Measurements from ENCODE around the gene PATL2.
A peak's percentile ranks its signal among the peaks of the same experiment; 100 is the strongest.
"Not testable (repeated sequence)": the region's sequence is repeated elsewhere in the genome, so short reads cannot be mapped to it uniquely, and the experiment has no call there.

PATL2 gene

DNA sequence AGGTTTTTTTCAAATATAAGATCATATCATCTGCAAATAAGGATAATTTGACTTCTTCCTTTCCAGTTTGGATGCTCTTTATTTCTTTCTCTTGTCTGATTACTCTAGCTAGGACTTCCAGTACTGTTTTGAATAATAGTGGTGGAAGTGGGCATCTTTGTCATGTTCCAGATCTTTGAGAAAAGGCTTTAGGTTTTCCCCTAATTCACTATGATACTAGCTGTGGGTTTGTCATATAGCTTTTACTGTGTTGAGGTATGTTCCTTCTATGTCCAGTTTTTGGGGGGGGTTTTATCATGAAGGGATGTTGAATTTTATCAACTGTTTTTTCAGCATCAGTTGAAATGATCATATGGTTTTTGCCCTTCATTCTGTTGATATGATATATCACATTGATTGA is 10.4 kb downstream of the PATL2 start:
- H3K36me3 ChIP-seq (ENCODE audit: insufficient read depth, low read depth, low read length); H3K9ac ChIP-seq (ENCODE audit: low read depth, low read length); H3K27ac ChIP-seq (ENCODE audit: low read length); H3K4me3 ChIP-seq (ENCODE audit: low read length); H3K4me1 ChIP-seq (ENCODE audit: insufficient read depth, low read length); H3K9me3 ChIP-seq (ENCODE audit: insufficient read depth, low read depth, low read length); H3K27me3 ChIP-seq (ENCODE audit: insufficient read depth, low read length): not testable (repeated sequence)

DNA sequence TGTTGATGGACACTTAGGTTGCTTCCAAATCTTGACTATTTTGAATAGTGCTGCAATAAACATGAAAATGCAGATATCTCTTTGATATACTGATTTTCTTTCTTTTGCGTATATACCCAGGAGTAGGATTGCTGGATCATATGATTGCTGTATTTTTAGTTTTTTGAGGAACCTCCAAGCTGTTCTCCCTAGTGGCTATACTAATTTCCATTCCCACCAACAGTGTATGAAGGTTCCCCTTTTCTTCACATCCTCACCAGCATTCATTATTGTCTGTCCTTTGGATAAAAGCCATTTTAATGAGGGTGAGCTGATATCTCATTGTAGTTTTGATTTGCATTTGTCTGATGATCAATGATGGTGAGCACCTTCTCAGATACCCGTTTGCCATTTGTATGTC is 12.5 kb downstream of the PATL2 start:
- no peak overlapping the region for H3K27ac ChIP-seq (ENCODE audit: low read length)
- no peaks in the 10 kb centered on the region for H3K4me1 ChIP-seq (ENCODE audit: insufficient read depth, low read length)
- H3K27me3 ChIP-seq (ENCODE audit: insufficient read depth, low read length): no peaks in the 10 kb centered on the region
- no peak overlapping the region for H3K4me3 ChIP-seq (ENCODE audit: low read length)
- no peak overlapping the region for H3K9ac ChIP-seq (ENCODE audit: low read depth, low read length)
- no peaks in the 10 kb centered on the region for H3K9me3 ChIP-seq (ENCODE audit: insufficient read depth, low read depth, low read length)
- H3K36me3 ChIP-seq (ENCODE audit: insufficient read depth, low read depth, low read length): no peaks in the 10 kb centered on the region

DNA sequence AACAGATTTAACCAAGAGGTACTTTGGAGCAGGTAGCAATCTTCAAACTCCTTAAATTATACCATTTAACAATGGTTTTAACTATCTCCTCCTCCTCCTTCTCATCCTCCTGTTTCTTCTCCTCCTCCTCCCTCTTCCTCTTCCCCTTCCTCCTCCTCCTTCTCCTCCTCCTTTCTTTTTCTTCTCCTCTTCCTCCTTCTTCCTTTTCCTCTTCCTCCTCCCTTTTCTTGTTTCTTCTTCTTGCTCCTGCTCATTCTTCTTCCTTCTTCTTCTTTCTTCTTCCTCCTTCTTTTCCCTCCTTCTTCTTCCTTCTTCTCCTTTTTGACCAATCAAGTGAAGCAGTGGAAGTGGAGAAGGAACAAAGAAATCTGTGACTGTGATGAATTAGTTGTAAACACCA is 14.1 kb downstream of the PATL2 start:
- H3K9ac ChIP-seq (ENCODE audit: low read depth, low read length): no peak overlapping the region
- H3K27ac ChIP-seq (ENCODE audit: low read length): no peak overlapping the region
- H3K9me3 ChIP-seq (ENCODE audit: insufficient read depth, low read depth, low read length): no peaks in the 10 kb centered on the region
- H3K27me3 ChIP-seq (ENCODE audit: insufficient read depth, low read length): no peaks in the 10 kb centered on the region
- H3K4me1 ChIP-seq (ENCODE audit: insufficient read depth, low read length): no peaks in the 10 kb centered on the region
- H3K4me3 ChIP-seq (ENCODE audit: low read length): no peak overlapping the region
- H3K36me3 ChIP-seq (ENCODE audit: insufficient read depth, low read depth, low read length): no peaks in the 10 kb centered on the region

DNA sequence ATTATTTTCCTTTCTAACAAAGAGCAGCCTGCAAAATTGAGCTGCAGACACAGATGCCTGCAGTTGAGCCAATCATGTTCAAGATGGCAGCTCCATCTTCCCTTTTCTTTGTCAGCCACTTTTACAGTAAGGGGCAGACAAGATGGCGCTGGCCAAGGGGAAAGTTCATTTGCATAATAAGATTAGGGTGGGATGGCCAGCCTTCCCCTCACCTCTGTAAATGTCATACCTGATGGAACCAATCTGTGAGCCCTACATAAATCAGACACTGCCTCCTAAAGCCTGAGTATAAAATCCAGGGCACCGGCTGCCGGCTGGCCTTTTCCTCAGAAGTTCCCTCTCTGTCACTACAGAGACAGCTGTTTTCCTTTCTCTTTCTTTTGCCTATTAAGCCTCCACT is 15.8 kb downstream of the PATL2 start:
- Histone ChIP-seq H3K27ac (ENCODE audit: low read length) (no peak overlapping the region), H3K9ac (ENCODE audit: low read depth, low read length) (no peak overlapping the region)

DNA sequence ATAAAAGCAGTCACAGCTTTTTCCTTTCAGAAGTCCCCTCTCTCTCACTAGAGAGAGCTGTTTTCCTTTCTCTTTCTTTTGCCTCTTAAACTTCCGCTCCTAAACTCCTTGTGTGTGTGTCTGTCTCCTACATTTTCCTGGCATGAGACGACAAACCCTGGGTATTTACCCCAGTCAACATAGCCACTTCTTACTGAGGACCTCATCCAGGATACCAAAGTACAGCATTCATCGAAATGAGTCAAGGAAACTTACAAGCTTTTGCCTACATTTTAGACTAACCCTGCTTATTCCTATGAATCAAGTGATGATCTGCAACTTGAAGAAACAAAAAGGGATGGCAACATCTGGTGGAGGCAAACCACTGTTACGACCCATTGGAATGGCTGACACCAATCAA is 16.7 kb downstream of the PATL2 start:
- no peaks in the 10 kb centered on the region for H3K36me3 ChIP-seq (ENCODE audit: insufficient read depth, low read depth, low read length)
- no peaks in the 10 kb centered on the region for H3K4me1 ChIP-seq (ENCODE audit: insufficient read depth, low read length)
- H3K4me3 ChIP-seq (ENCODE audit: low read length): no peak overlapping the region
- no peaks in the 10 kb centered on the region for H3K9me3 ChIP-seq (ENCODE audit: insufficient read depth, low read depth, low read length)
- H3K27ac ChIP-seq (ENCODE audit: low read length): no peak overlapping the region
- no peak overlapping the region for H3K9ac ChIP-seq (ENCODE audit: low read depth, low read length)
- H3K27me3 ChIP-seq (ENCODE audit: insufficient read depth, low read length): no peaks in the 10 kb centered on the region

More for the DNA sequence above, 15.8 kb downstream of the PATL2 start:
- H3K27me3 ChIP-seq (ENCODE audit: insufficient read depth, low read length): no peaks in the 10 kb centered on the region
- H3K36me3 ChIP-seq (ENCODE audit: insufficient read depth, low read depth, low read length): no peaks in the 10 kb centered on the region
- no peaks in the 10 kb centered on the region for H3K4me1 ChIP-seq (ENCODE audit: insufficient read depth, low read length)
- H3K4me3 ChIP-seq (ENCODE audit: low read length): no peak overlapping the region
- H3K9me3 ChIP-seq (ENCODE audit: insufficient read depth, low read depth, low read length): no peaks in the 10 kb centered on the region

DNA sequence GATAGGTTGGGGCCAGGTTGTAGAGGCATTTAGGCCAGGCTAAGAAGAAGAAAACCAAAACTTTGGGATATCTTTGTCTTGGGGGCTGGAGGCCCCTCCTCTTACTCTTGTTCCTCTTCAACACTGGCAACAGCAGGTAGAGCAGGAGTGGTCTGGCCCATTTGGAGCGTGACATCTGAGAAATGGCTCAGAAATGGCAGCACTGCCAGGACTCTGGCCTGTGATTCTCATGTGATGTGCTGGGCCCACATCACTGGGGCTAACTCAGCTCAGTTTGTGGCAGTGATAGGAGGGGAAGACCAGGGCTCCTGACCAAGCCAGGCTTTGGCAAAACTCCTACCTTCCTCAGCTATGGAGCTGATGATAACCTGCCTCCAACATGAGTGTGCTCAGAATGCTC is 18.5 kb downstream of the PATL2 start:
- Histone ChIP-seq H3K4me3 (ENCODE audit: low read length) (no peak overlapping the region), H3K27me3 (ENCODE audit: insufficient read depth, low read length) (no peaks in the 10 kb centered on the region), H3K4me1 (ENCODE audit: insufficient read depth, low read length) (no peaks in the 10 kb centered on the region), H3K36me3 (ENCODE audit: insufficient read depth, low read depth, low read length) (no peaks in the 10 kb centered on the region), H3K27ac (ENCODE audit: low read length) (no peak overlapping the region), H3K9ac (ENCODE audit: low read depth, low read length) (no peak overlapping the region), H3K9me3 (ENCODE audit: insufficient read depth, low read depth, low read length) (no peaks in the 10 kb centered on the region)

DNA sequence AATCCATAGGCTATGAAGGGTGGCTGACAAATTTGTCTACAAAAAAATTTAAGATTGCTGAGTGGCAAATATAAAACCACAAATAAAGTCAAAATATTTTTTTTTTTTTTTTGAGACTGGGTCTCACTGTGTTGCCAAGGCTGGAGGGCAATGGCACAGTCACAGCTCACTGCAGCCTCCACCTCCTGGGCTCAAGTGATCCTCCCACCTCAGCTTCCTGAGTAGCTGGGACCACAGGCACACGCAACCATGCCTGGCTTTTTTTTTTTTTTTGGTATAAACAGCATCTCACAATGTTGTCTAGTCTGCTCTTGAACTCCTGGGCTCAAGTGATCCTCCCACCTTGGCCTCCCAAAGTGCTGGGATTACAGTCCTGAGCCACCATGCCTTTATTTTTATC is 20.9 kb downstream of the PATL2 start:
- H3K27me3 ChIP-seq (ENCODE audit: insufficient read depth, low read length); H3K4me3 ChIP-seq (ENCODE audit: low read length); H3K36me3 ChIP-seq (ENCODE audit: insufficient read depth, low read depth, low read length); H3K9ac ChIP-seq (ENCODE audit: low read depth, low read length); H3K9me3 ChIP-seq (ENCODE audit: insufficient read depth, low read depth, low read length); H3K27ac ChIP-seq (ENCODE audit: low read length); H3K4me1 ChIP-seq (ENCODE audit: insufficient read depth, low read length): not testable (repeated sequence)

DNA sequence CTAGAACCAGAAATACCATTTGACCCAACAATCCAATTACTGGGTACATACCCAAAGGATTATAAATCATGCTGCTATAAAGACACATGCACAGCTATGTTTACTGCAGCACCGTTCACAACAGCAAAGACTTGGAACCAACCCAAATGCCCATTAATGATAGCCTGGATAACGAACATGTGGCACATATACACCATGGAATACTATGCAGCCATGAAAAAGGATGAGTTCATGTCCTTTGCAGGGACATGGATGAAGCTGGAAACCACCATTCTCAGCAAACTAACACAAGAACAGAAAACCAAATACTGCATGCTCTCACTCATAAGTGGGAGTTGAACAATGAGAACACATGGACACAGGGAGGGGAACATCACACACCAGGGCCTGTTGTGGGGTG is 21.8 kb downstream of the PATL2 start:
- H3K4me1 ChIP-seq (ENCODE audit: insufficient read depth, low read length); H3K27ac ChIP-seq (ENCODE audit: low read length): not testable (repeated sequence)

DNA sequence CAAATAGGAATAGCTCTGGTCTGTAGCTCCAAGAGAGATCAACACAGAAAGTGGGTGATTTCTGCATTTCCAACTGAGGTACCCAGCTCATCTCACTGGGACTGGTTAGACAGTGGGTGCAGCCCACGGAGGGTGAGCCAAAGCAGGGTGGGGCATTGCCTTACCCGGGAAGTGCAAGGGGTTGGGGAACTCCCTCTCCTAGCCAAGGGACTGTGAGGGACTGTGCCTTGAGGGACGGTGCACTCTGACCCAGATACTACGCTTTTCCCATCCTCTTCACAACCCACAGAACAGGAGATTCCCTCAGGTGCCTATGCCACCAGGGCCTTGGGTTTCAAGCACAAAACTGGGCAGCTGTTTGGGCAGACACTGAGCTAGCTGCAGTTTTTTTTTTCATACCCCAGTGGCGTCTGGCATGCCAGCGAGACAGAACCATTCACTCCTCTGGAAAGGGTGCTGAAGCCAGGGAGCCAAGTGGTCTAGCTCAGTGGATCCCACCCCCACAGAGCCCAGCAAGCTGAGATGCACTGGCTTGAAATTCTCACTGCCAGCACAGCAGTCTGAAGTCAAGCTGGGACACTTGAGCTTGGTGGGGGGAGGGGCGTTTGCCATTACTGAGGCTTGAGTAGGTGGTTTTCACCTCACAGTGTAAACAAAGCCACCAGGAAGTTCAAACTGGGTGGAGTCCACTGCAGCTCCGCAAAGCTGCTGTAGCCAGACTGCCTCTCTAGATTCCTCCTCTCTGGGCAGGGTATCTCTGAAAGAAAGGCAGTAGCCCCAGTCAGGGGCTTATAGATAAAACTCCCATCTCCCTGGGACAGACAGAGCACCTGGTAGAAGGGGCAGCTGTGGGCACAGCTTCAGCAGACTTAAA is 28.1 kb downstream of the PATL2 start:
- Histone ChIP-seq H3K27ac (ENCODE audit: low read length) (peak overlapping the region; percentile 63), H3K9ac (ENCODE audit: low read depth, low read length) (peak overlapping the region; percentile 30; the same call in 1 of the 2 replicates), H3K4me3 (ENCODE audit: low read length) (peak overlapping the region; percentile 38; the same call in 1 of the 2 replicates)
- not testable (repeated sequence) for H3K4me1 ChIP-seq (ENCODE audit: insufficient read depth, low read length); H3K9me3 ChIP-seq (ENCODE audit: insufficient read depth, low read depth, low read length); H3K27me3 ChIP-seq (ENCODE audit: insufficient read depth, low read length); H3K36me3 ChIP-seq (ENCODE audit: insufficient read depth, low read depth, low read length)

More for the DNA sequence above, 21.8 kb downstream of the PATL2 start:
- not testable (repeated sequence) for H3K9ac ChIP-seq (ENCODE audit: low read depth, low read length); H3K9me3 ChIP-seq (ENCODE audit: insufficient read depth, low read depth, low read length); H3K4me3 ChIP-seq (ENCODE audit: low read length); H3K36me3 ChIP-seq (ENCODE audit: insufficient read depth, low read depth, low read length); H3K27me3 ChIP-seq (ENCODE audit: insufficient read depth, low read length)

DNA sequence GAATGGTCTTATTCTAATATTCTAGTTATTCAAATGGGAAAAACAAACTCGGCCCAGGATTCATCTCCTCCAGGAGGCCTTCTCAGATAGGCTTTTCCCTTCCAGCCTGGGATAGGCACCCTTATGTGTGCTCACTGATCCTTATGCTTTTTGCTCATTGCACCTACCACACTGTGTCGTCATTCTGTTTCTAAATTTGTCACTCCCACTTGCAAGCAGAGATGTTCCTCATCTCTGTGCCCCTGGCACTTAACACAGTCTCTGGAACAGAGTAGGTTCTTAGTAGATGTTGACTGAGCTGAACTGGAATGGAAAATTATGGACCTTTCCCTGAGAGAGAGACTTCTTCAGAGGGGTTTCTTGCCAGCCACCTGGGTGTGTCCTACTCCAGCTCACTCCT is 28.9 kb downstream of the PATL2 start:
- Histone ChIP-seq H3K9ac (ENCODE audit: low read depth, low read length) (no peak overlapping the region), H3K4me3 (ENCODE audit: low read length) (no peak overlapping the region), H3K36me3 (ENCODE audit: insufficient read depth, low read depth, low read length) (no peaks in the 10 kb centered on the region), H3K4me1 (ENCODE audit: insufficient read depth, low read length) (peaks cover 9% of the 10 kb centered on the region; the same call in 1 of the 2 replicates), H3K9me3 (ENCODE audit: insufficient read depth, low read depth, low read length) (no peaks in the 10 kb centered on the region), H3K27me3 (ENCODE audit: insufficient read depth, low read length) (no peaks in the 10 kb centered on the region), H3K27ac (ENCODE audit: low read length) (no peak overlapping the region)

DNA sequence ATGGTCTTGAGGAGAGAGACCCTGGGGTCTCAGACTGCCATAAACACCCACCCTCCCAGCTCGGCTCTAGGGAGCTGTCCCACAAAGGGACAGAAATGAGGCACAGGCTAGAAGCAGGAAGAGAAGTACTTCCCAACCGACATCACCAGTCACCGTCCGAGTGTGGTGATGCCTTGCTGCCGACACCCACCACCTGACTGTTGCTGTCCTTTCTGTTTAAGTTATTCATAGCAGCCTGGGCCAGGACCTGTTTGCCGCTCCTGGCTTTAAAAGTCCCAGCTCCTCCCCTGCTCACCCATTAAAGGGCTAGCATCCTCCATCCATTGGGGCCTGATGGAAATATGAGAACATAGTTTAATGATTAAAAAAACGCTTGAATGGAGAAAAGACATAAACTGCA is 34.4 kb downstream of the PATL2 start:
- H3K36me3 ChIP-seq (ENCODE audit: insufficient read depth, low read depth, low read length): no peaks in the 10 kb centered on the region
- H3K27ac ChIP-seq (ENCODE audit: low read length): no peak overlapping the region
- H3K4me3 ChIP-seq (ENCODE audit: low read length): no peak overlapping the region
- no peaks in the 10 kb centered on the region for H3K27me3 ChIP-seq (ENCODE audit: insufficient read depth, low read length)
- no peaks in the 10 kb centered on the region for H3K4me1 ChIP-seq (ENCODE audit: insufficient read depth, low read length)
- H3K9ac ChIP-seq (ENCODE audit: low read depth, low read length): no peak overlapping the region
- H3K9me3 ChIP-seq (ENCODE audit: insufficient read depth, low read depth, low read length): no peaks in the 10 kb centered on the region

DNA sequence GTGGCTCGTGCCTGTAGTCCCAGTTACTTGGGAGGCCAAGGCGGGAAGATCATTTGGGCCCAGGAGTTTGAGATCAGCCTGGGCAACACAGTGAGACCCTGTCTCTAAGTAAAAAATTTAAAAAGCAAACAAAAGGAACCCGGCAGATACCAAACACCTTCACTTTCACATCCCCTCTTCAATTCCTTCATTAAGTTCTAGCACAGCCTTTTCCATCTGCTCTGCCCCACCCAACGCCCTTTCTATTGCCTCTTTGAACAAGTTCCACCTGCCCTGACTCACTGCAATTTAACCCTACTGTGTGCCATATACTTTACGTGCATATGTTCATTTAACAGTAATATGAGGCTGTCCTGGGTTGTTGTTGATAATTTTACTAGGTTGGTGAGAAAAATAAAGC is 35.2 kb downstream of the PATL2 start:
- H3K9ac ChIP-seq (ENCODE audit: low read depth, low read length): no peak overlapping the region
- H3K4me1 ChIP-seq (ENCODE audit: insufficient read depth, low read length): no peaks in the 10 kb centered on the region
- H3K27me3 ChIP-seq (ENCODE audit: insufficient read depth, low read length): no peaks in the 10 kb centered on the region
- no peaks in the 10 kb centered on the region for H3K9me3 ChIP-seq (ENCODE audit: insufficient read depth, low read depth, low read length)
- H3K27ac ChIP-seq (ENCODE audit: low read length): no peak overlapping the region
- no peaks in the 10 kb centered on the region for H3K36me3 ChIP-seq (ENCODE audit: insufficient read depth, low read depth, low read length)
- H3K4me3 ChIP-seq (ENCODE audit: low read length): no peak overlapping the region

All from iPS-20b (cell line).